Karpas-422 (cell line): ENCODE results near the gene ATP6V0D1. TPM values are rescaled to one million over a fixed set of nuclear protein-coding genes. Genes with fewer than 3 reads are reported as not detected.

Source experiments
- DNase-seq: peaks from one replicate; pipeline ENCODE4 v3.0.0-alpha.2; 2015
- H2AFZ ChIP-seq: fragments of 200-600 bp; sonication (generic); 2 replicates; pipeline ENCODE4 v1.6.1; 2014; ENCODE audit warnings: antibody characterized with exemption, low read length, mixed read lengths
- H3K27ac ChIP-seq: fragments of 200-600 bp; sonication (generic); 2 replicates; pipeline ENCODE4 v1.5.1; 2014; ENCODE audit warnings: mild to moderate bottlenecking, low read length, moderate library complexity
- H3K27me3 ChIP-seq: fragments of 200-600 bp; sonication (generic); 2 replicates; pipeline ENCODE4 v1.6.1; 2014; ENCODE audit warnings: low read length, mixed read lengths
- H3K36me3 ChIP-seq: fragments of 200-600 bp; sonication (generic); 2 replicates; pipeline ENCODE4 v1.6.1; 2014; ENCODE audit warnings: low read length, mixed read lengths; ENCODE audit not compliant: insufficient read depth
- H3K4me1 ChIP-seq: fragments of 200-600 bp; sonication (generic); 2 replicates; pipeline ENCODE4 v1.6.1; 2014; ENCODE audit warnings: mild to moderate bottlenecking, low read length, mixed read lengths
- H3K4me2 ChIP-seq: fragments of 200-600 bp; sonication (generic); 2 replicates; pipeline ENCODE4 v1.6.1; 2014; ENCODE audit warnings: low read length, low read depth, mild to moderate bottlenecking; ENCODE audit not compliant: poor library complexity, severe bottlenecking
- H3K4me3 ChIP-seq: fragments of 200-600 bp; sonication (generic); 2 replicates; pipeline ENCODE4 v1.5.1; 2014; ENCODE audit warnings: mild to moderate bottlenecking, antibody characterized with exemption, low read length, mixed read lengths
- H3K79me2 ChIP-seq: fragments of 200-600 bp; sonication (generic); 2 replicates; pipeline ENCODE4 v1.6.1; 2014; ENCODE audit warnings: mild to moderate bottlenecking, low read length, mixed read lengths
- H3K9ac ChIP-seq: fragments of 200-600 bp; sonication (generic); 2 replicates; pipeline ENCODE4 v1.6.0; 2014; ENCODE audit warnings: low read length
- H3K9me2 ChIP-seq: fragments of 200-600 bp; sonication (generic), shearing (Covaris generic); replicated peaks from 2 replicates; pipeline ENCODE4 v1.6.0; 2014; ENCODE audit warnings: mild to moderate bottlenecking, low read length, moderate library complexity; ENCODE audit not compliant: insufficient read depth
- H3K9me3 ChIP-seq: fragments of 300-700, 200-600 bp; sonication (generic); 2 replicates; pipeline ENCODE4 v1.6.1; 2014; ENCODE audit warnings: low read length, mixed read lengths
- H4K20me1 ChIP-seq: fragments of 200-600 bp; sonication (generic); 2 replicates; pipeline ENCODE4 v1.6.1; 2014; ENCODE audit warnings: mild to moderate bottlenecking, antibody characterized with exemption, low read length, low read depth; ENCODE audit not compliant: insufficient read depth
- total RNA-seq: library from RNA; depleted of rRNA; stranded (reverse); fragments of >200 nt; shearing (Covaris generic); gene quantifications from 2 replicates; pipeline ENCODE4 v1.2.3, GENCODE V29; 2014; ENCODE audit warnings: low replicate concordance

ATP6V0D1 gene
- total RNA-seq, 1 experiment from 2014 or later: 83.4 TPM

DNA sequence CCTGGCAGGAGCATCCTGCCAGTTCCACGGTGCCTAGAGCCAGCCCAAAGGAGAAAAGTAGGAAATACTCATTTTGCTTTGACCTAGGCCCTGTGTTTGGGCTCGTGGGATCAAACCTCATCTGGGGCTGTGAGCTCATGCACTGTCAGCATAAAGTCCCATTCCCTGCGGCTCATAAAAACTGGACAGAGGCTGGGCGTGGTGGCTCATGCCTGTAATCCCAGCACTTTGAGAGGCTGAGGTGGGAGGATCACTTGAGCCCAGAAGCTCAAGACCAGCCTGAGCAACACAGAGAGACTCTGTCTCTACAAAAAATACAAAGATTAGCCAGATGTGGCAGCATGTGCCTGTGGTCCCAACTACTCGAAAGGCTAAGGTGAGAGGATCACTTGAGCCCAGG is 17.9 kb downstream of the ATP6V0D1 start:
- no peak overlapping the region for H3K4me2 ChIP-seq
- H3K4me1 ChIP-seq: peaks cover 10% of the 10 kb centered on the region
- no peaks in the 10 kb centered on the region for H3K36me3 ChIP-seq
- peaks cover 62% of the 10 kb centered on the region for H3K79me2 ChIP-seq
- no peaks in the 10 kb centered on the region for H3K27me3 ChIP-seq
- H3K9me2 ChIP-seq: no peaks in the 10 kb centered on the region
- H4K20me1 ChIP-seq: peaks cover 28% of the 10 kb centered on the region; the same call in 1 of the 2 replicates
- H3K4me3 ChIP-seq: no peak overlapping the region
- DNase-seq: no peak
- no peaks in the 10 kb centered on the region for H3K9me3 ChIP-seq
- no peak overlapping the region for H3K27ac ChIP-seq
- no peak overlapping the region for H2AFZ ChIP-seq
- H3K9ac ChIP-seq: no peak overlapping the region

DNA sequence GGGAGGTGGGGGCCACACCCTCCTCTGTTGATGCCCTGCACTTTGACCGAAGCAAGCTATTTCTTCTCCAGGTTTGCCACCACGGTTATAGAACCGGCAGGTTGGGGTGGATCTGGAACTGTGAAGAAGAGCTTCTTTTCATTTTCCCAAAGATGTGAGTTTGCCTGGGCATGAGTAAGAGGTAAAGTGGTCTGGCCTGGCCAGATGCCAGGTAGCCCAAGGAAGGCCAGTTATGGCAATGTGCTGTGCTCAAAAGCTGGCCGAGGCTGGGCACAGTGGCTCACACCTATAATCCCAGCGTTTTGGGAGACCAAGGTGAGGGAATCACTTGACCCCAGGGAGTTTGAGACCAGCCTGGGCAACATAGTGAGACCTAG is 18.7 kb downstream of the ATP6V0D1 start:
- Histone ChIP-seq H3K36me3 (no peaks in the 10 kb centered on the region), H3K4me1 (peaks cover 10% of the 10 kb centered on the region), H2AFZ (no peak overlapping the region), H3K79me2 (peaks cover 54% of the 10 kb centered on the region), H3K9ac (no peak overlapping the region), H3K9me3 (no peaks in the 10 kb centered on the region), H3K4me2 (no peak overlapping the region), H3K27me3 (no peaks in the 10 kb centered on the region), H3K27ac (no peak overlapping the region), H3K4me3 (no peak overlapping the region), H3K9me2 (no peaks in the 10 kb centered on the region), H4K20me1 (peaks cover 24% of the 10 kb centered on the region; the same call in 1 of the 2 replicates)
- DNase-seq: no peak

DNA sequence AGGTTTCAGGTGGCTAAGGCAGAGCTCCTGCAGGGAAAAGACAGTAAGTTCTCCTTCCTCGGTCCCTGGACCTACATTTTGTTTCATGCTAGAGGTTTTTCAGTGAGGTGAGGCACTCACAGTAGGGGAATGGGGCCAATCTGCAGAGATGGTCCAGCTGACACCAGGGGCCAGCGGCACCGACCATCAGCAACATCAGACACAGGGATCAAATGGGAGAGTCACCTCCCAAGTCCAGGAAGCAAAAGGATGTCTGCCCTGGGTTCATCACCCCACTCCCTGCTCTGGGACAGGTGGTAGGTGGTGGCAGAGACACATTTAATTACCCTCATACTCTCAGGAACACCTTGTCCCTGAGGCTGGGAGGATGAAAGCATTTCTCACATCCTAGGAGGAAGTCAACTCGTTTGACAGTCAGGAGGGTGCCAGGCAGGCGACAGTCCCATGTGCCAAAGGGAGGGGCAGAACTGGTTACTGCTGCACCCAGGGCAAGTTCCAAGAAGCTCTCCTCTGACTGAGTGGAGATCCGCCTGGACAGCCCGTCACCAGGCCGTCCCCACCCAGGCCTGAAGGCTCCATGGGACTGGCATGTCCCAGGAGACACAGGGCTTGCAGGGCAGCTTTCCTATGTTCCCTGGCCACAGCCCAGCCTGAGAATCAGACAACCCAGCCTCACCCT is 19.2 kb downstream of the ATP6V0D1 start:
- Histone ChIP-seq H3K4me2 (no peak overlapping the region), H3K27me3 (no peaks in the 10 kb centered on the region), H3K27ac (no peak overlapping the region), H3K79me2 (peaks cover 55% of the 10 kb centered on the region), H3K9me3 (no peaks in the 10 kb centered on the region), H4K20me1 (peaks cover 22% of the 10 kb centered on the region; the same call in 1 of the 2 replicates), H2AFZ (no peak overlapping the region), H3K9ac (no peak overlapping the region), H3K4me3 (no peak overlapping the region), H3K36me3 (no peaks in the 10 kb centered on the region), H3K4me1 (peaks cover 14% of the 10 kb centered on the region), H3K9me2 (no peaks in the 10 kb centered on the region)
- no peak for DNase-seq

DNA sequence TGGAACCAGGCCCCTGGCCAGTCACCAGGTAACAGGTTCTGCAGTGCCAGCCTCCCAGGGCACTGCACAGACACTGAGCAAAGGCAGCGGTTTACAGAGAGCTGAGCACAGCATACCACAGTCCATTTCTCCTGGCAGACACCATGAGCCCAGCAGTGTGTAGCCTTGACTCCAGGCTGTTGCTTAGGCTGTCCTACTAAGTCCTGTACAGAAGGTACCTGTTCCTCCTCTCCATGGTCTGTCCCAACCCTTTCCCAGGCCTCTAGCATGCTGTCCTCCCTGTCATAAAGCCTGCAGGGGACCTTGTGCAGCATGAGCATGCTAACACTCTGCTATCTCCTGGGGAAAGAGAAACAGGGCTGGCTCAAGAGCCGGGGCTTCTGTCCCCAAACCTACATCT is 20.0 kb downstream of the ATP6V0D1 start:
- H2AFZ ChIP-seq: no peak overlapping the region
- H3K27me3 ChIP-seq: no peaks in the 10 kb centered on the region
- no peak overlapping the region for H3K4me2 ChIP-seq
- DNase-seq: no peak
- H3K79me2 ChIP-seq: peaks cover 55% of the 10 kb centered on the region
- H3K27ac ChIP-seq: no peak overlapping the region
- H3K4me1 ChIP-seq: peaks cover 21% of the 10 kb centered on the region
- H3K4me3 ChIP-seq: no peak overlapping the region
- H3K9me2 ChIP-seq: no peaks in the 10 kb centered on the region
- no peaks in the 10 kb centered on the region for H3K9me3 ChIP-seq
- no peaks in the 10 kb centered on the region for H3K36me3 ChIP-seq
- H3K9ac ChIP-seq: no peak overlapping the region
- peaks cover 19% of the 10 kb centered on the region; the same call in 1 of the 2 replicates for H4K20me1 ChIP-seq

DNA sequence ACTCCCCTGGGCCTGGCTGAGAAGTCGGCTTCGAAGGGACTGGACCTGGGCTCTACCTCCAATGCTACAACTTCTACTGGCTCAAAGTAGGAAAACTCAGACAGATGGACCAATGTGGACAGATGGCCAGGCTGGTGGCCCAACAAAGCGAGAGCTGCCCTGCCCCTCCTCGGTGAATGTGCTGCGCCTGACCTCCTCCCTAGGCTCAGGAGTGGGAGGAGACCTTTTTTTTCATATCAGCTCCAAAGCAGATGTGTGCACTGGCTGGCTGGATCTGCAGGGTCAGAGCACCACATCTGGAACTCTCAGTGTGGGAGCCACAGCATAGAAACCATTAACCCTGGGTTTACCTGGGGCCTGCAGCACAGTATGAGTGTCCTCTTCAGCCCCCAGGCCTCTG is 20.8 kb downstream of the ATP6V0D1 start:
- Histone ChIP-seq H3K27ac (no peak overlapping the region), H3K36me3 (no peaks in the 10 kb centered on the region), H3K9me3 (no peaks in the 10 kb centered on the region), H3K4me2 (no peak overlapping the region), H3K4me1 (peaks cover 13% of the 10 kb centered on the region), H3K27me3 (no peaks in the 10 kb centered on the region), H2AFZ (no peak overlapping the region), H4K20me1 (peaks cover 14% of the 10 kb centered on the region; the same call in 1 of the 2 replicates), H3K9me2 (no peaks in the 10 kb centered on the region), H3K4me3 (no peak overlapping the region), H3K79me2 (peaks cover 50% of the 10 kb centered on the region), H3K9ac (no peak overlapping the region)
- no peak for DNase-seq

DNA sequence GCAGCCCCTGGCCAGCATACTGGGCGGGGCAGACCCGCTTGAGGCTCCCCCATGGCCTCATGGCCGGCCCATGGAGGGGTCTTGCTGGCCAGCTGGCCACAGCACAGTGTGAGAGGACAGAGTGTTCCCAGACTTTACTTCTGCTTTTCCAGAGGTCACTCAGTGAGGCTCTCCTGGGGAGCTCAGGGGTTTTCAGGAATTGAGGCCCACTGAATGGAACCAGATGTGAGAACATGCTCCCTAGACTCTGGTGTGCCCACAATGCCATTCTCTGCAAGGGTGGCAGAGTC is 21.2 kb downstream of the ATP6V0D1 start:
- Histone ChIP-seq H3K36me3 (no peaks in the 10 kb centered on the region), H3K9me2 (no peaks in the 10 kb centered on the region), H3K9me3 (no peaks in the 10 kb centered on the region), H3K9ac (no peak overlapping the region), H4K20me1 (peaks cover 12% of the 10 kb centered on the region; the same call in 1 of the 2 replicates), H3K27ac (no peak overlapping the region), H3K4me2 (no peak overlapping the region), H3K4me1 (peaks cover 12% of the 10 kb centered on the region), H3K27me3 (no peaks in the 10 kb centered on the region), H2AFZ (no peak overlapping the region), H3K4me3 (no peak overlapping the region), H3K79me2 (peaks cover 47% of the 10 kb centered on the region)
- no peak for DNase-seq

DNA sequence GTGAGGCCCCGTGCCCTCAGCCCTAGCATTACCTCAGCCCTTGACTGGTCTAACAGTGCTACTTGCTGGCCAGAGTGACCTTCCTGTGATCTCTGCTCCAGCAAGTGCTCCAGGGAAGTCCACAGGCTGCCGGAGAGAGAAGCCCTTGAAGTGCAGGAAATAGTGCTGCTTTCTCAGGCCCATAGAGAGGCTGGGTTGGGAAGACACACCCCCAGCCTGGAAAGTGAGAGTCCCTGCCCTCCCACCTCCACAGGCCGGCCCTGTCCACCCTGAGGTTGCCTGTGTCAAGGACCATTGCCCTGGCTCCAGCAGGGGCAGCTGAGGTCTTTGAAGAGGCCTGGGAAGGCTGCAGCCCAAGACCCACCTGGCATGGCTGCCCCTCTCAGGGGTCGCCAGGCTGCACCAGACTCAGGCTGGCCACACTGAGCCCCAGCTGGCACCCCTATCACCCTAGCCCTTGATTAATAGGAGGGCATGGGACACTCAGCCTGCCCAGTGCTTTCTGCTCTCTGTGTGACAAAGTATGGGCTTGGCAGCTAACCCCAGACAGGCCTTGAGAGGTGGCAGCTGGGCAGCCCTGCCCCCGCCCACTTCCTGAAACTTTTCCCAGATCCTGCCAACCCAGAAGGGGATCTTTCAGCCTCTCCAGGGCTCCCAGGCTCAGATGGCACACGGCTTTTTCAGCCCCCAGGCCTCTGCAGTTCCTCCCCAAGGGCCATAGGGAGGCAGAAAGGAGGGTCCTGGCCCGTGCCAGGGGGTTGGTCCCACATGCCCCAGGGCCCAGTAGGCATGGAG is 21.7 kb downstream of the ATP6V0D1 start:
- Histone ChIP-seq H3K9me2 (no peaks in the 10 kb centered on the region), H3K36me3 (no peaks in the 10 kb centered on the region), H3K9me3 (no peaks in the 10 kb centered on the region), H3K79me2 (peaks cover 41% of the 10 kb centered on the region), H2AFZ (no peak overlapping the region), H3K4me2 (no peak overlapping the region), H4K20me1 (peaks cover 12% of the 10 kb centered on the region; the same call in 1 of the 2 replicates), H3K9ac (no peak overlapping the region), H3K4me3 (no peak overlapping the region), H3K27me3 (no peaks in the 10 kb centered on the region), H3K27ac (no peak overlapping the region), H3K4me1 (peaks cover 12% of the 10 kb centered on the region)
- DNase-seq: no peak

DNA sequence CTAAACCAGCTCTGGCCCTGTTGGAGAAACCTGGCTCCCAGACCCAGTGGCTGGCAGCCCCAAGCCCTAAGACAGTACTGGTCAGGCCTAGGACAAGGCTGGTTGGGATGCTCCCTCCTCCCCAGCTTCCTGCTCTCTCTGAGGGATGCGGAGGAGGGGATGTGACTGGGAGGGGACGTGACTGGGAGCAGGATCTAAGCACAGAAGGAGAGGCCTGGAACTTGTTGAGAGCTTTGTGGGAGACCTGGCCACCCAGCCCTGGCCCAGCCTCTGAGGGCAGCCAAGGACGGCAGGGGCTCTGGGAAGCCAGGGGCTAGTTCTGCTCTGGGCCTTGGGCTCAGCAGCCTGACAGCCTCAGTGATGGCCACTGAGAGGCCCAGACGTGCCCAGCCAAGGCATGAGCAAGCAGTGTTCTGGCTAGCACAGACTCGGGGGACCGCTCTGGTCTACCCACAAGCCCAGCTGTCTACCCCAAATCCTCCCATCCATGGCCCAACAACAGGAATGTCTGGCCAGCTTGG is 22.8 kb downstream of the ATP6V0D1 start:
- no peak for DNase-seq
- no peak overlapping the region for H3K4me3 ChIP-seq
- no peak overlapping the region for H2AFZ ChIP-seq
- no peaks in the 10 kb centered on the region for H3K36me3 ChIP-seq
- no peak overlapping the region for H3K9ac ChIP-seq
- no peak overlapping the region for H3K4me2 ChIP-seq
- H3K9me2 ChIP-seq: no peaks in the 10 kb centered on the region
- peaks cover 12% of the 10 kb centered on the region for H3K4me1 ChIP-seq
- H3K79me2 ChIP-seq: peaks cover 31% of the 10 kb centered on the region
- H4K20me1 ChIP-seq: peaks cover 6% of the 10 kb centered on the region; the same call in 1 of the 2 replicates
- no peak overlapping the region for H3K27ac ChIP-seq
- no peaks in the 10 kb centered on the region for H3K27me3 ChIP-seq
- H3K9me3 ChIP-seq: no peaks in the 10 kb centered on the region
